Tibial artery (tissue), 4 donors: ENCODE data around the gene ELK3.

Experiments used
- DNase-seq, 2 donors: peaks; one replicate each; pipeline ENCODE4 v3.0.0-alpha.2; 2019
- H3K27ac ChIP-seq, 2 donors: fragments of 200-600 bp; sonication (generic) in 1 of 2; 1 replicate in 1 of 2; 2 replicates in 1 of 2; pipeline ENCODE4 v1.5.1; 2018 to 2019; ENCODE audit warnings: mild to moderate bottlenecking in 1 of 2
- H3K27me3 ChIP-seq, 2 donors: fragments of 200-600 bp; sonication (generic) in 1 of 2; one replicate each; pipeline versions ENCODE4 v1.5.1 to v1.6.0; 2016 to 2019
- H3K36me3 ChIP-seq, 3 donors: fragments of 200-600 bp; sonication (generic) in 2 of 3; one replicate each; pipeline ENCODE4 v1.5.1; 2016 to 2019; ENCODE audit warnings: mild to moderate bottlenecking in 2 of 3
- H3K4me1 ChIP-seq, 4 donors: fragments of 200-600 bp; sonication (generic) in 2 of 4; 1 replicate in 3 of 4; 2 replicates in 1 of 4; pipeline ENCODE4 v1.5.1; 2016 to 2019
- H3K4me3 ChIP-seq, 2 donors: fragments of 200-600 bp; sonication (generic) in 1 of 2; 1 replicate in 1 of 2; 2 replicates in 1 of 2; pipeline ENCODE4 v1.5.1; 2018 to 2019; ENCODE audit warnings: mild to moderate bottlenecking in 2 of 2
- H3K9me3 ChIP-seq, 3 donors: fragments of 200-600 bp; sonication (generic) in 1 of 3; one replicate each; pipeline ENCODE4 v1.5.1; 2016 to 2019
- intact Hi-C: fragments of 100-400 bp; cut with DNase I; formaldehyde crosslinking; loops from one replicate; pipeline ENCODE4 v1.15.0; 2023; ENCODE audit warnings: low total_unique reads
- TF ChIP-seq, protein P1 (sequence below), 2 experiments: fragments of 200-600 bp in 1 of 2; fragments of 450-650 bp in 1 of 2; IDR thresholded peaks; one replicate each; pipeline ENCODE4 v1.5.1; 2017 to 2019; ENCODE audit warnings: antibody characterized with exemption in 2 of 2, mild to moderate bottlenecking in 1 of 2, moderate library complexity in 1 of 2

The ELK3 gene

GRCh38 chr12:96294831-96295230, 100.7 kb downstream of the ELK3 start:
- Histone ChIP-seq H3K36me3 (peaks cover 12 to 33% (median 15%) of the 10 kb centered on the region in 3 donors), H3K27ac (no peak overlapping the region), H3K4me3 (no peak overlapping the region), H3K27me3 (no peaks in the 10 kb centered on the region), H3K4me1 (no peaks in the 10 kb centered on the region), H3K9me3 (no peaks in the 10 kb centered on the region)
- intact Hi-C loops: no loop called here
- no peak for DNase-seq
- TF ChIP-seq, protein P1, sequence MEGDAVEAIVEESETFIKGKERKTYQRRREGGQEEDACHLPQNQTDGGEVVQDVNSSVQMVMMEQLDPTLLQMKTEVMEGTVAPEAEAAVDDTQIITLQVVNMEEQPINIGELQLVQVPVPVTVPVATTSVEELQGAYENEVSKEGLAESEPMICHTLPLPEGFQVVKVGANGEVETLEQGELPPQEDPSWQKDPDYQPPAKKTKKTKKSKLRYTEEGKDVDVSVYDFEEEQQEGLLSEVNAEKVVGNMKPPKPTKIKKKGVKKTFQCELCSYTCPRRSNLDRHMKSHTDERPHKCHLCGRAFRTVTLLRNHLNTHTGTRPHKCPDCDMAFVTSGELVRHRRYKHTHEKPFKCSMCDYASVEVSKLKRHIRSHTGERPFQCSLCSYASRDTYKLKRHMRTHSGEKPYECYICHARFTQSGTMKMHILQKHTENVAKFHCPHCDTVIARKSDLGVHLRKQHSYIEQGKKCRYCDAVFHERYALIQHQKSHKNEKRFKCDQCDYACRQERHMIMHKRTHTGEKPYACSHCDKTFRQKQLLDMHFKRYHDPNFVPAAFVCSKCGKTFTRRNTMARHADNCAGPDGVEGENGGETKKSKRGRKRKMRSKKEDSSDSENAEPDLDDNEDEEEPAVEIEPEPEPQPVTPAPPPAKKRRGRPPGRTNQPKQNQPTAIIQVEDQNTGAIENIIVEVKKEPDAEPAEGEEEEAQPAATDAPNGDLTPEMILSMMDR (IDR thresholded peaks at IDR 0.05): no peak

DNA sequence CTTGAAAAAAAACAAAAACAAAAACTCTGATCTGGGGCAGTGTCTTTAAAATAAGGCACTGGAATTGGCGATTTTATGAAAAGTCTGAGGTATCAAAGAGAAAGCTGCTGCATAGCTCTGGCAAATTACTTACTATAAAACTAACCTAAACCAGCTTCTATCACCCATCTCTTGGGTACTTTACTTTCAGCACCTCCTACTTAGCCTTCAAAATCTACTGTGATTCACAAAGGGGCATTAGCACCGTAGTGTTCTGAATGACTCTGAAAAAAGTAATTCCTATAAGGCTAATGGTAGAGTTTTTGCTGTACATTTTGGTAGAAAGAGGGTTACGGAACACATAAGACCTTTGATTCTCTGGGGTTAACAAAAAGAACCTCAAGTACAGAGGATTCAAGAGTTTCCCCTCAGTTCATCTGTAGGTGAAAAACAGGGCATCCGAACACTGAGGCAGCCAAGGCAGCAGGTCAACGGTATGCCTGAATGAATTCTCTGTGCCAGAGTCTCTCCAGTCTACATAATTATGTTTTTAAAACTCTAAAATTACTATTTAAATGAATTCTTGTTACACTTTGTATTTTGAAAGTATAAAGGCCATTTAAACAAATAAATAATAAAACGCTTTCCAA, 101.5 kb downstream of the ELK3 start:
- TF ChIP-seq, protein P1 (IDR thresholded peaks at IDR 0.05): no peak
- Histone ChIP-seq H3K9me3 (no peaks in the 10 kb centered on the region), H3K27ac (no peak overlapping the region), H3K4me1 (no peaks in the 10 kb centered on the region), H3K36me3 (peaks cover 12 to 34% (median 15%) of the 10 kb centered on the region in 3 donors), H3K4me3 (no peak overlapping the region), H3K27me3 (no peaks in the 10 kb centered on the region)
- DNase-seq: no peak
- intact Hi-C loops: no loop called here

DNA sequence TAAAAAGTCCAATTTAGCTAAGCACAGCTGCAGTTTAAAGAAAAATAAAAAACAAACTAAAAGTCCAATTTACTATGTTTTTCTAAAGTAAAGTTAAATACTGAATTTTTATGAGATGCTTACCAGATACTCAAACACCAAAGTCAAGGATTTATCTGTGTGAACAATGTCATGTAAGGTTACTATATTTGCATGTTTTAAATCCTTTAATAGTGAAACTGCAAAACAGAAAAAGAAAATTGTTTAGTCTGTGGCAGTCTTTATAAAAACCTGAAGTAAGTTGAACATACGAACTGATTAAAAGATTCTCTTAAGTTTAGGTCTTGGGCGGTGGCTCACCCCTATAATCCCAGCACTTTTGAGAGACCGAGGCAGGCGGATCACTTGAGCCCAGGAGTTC, 103.3 kb downstream of the ELK3 start:
- TF ChIP-seq, protein P1 (IDR thresholded peaks at IDR 0.05): no peak
- no peak for DNase-seq
- Histone ChIP-seq H3K27ac (no peak overlapping the region), H3K27me3 (no peaks in the 10 kb centered on the region), H3K4me3 (no peak overlapping the region), H3K9me3 (no peaks in the 10 kb centered on the region), H3K4me1 (no peaks in the 10 kb centered on the region), H3K36me3 (peaks cover 12 to 22% (median 15%) of the 10 kb centered on the region in 3 donors)
- intact Hi-C loops: no loop called here

- H3K36me3 ChIP-seq: peaks cover 7 to 18% (median 15%) of the 10 kb centered on the region in 3 donors
- H3K27me3 ChIP-seq: no peaks in the 10 kb centered on the region
- no peak for DNase-seq
- intact Hi-C loops: no loop called here
- H3K27ac ChIP-seq: no peak overlapping the region
- TF ChIP-seq, protein P1 (IDR thresholded peaks at IDR 0.05): no peak
- no peaks in the 10 kb centered on the region for H3K4me1 ChIP-seq
- H3K9me3 ChIP-seq: no peaks in the 10 kb centered on the region
- H3K4me3 ChIP-seq: no peak overlapping the region
Observed at GRCh38 chr12:96300064-96300463, 105.9 kb downstream of the ELK3 start.

DNA sequence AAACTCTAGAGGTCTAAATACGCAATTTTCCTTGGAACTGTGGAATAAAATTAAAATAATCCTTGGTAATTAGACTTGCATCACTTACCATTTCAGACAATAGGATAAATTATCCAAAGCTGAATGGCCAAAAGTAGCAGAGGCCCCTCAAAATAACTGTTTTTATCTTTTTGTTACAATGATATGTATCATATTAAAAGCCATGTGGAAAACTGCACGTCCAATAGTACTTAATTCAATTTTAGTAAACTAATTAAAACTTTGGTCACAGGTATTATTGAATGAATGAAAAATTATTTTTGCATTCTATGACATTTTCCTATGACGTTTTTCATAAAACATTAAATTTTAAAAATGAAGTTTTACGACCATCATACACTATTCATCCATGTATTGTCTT, 107.6 kb downstream of the ELK3 start:
- intact Hi-C loops: no loop called here
- DNase-seq: no peak
- no peaks in the 10 kb centered on the region for H3K4me1 ChIP-seq
- H3K9me3 ChIP-seq: no peaks in the 10 kb centered on the region
- no peaks in the 10 kb centered on the region for H3K27me3 ChIP-seq
- H3K27ac ChIP-seq: no peak overlapping the region
- TF ChIP-seq, protein P1 (IDR thresholded peaks at IDR 0.05): no peak
- H3K36me3 ChIP-seq: peaks cover 7 to 18% (median 15%) of the 10 kb centered on the region in 3 donors
- no peak overlapping the region for H3K4me3 ChIP-seq
